Measurements from ENCODE around the gene MEIS1. TPM values are rescaled to one million over a fixed set of nuclear protein-coding genes. Genes with fewer than 3 reads are reported as not detected.

The MEIS1 gene
- total RNA-seq, 1 experiment from 2014 or later: not detected

DNA sequence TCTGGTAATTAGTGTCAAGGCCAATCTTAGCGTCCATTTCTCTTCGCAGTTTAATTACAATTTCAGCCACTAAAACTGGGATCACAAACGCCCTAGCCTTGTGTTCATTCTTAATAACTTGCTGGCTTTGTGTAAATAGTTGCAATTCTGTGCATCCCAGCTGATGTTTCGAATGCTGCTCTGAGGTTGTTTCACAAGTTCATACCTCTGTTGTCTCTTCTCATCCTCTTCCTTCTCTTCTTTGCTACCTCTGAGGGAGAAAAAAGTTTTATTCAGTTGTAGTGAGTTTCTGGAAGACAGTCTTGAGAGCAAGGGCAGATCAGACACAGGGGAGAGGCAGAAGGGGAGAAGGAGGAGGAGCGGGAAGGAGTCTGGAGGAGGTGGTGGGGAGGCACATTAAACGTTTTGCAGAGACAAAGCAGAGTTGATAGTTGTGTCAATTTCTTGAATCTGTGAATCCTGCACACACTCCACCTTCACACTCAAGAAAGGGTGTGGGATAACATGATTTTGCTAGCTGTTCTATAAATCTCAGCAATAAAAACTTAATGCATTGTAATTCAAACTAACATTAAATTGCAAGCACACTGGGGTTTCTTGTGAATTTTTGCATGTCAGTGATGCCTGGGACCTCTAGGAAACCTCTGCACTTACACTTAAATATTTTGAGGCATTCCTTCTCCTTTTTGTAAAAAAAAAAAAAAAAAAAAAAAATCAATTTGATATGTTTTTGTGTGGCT lies 6.8 kb downstream of the MEIS1 start:
- in situ Hi-C loops (cut with HindIII; ENCODE audit: low sequenced_read_pairs): no loop called here
- DNase-seq (ENCODE audit: low spot score): peak; percentile 56

DNA sequence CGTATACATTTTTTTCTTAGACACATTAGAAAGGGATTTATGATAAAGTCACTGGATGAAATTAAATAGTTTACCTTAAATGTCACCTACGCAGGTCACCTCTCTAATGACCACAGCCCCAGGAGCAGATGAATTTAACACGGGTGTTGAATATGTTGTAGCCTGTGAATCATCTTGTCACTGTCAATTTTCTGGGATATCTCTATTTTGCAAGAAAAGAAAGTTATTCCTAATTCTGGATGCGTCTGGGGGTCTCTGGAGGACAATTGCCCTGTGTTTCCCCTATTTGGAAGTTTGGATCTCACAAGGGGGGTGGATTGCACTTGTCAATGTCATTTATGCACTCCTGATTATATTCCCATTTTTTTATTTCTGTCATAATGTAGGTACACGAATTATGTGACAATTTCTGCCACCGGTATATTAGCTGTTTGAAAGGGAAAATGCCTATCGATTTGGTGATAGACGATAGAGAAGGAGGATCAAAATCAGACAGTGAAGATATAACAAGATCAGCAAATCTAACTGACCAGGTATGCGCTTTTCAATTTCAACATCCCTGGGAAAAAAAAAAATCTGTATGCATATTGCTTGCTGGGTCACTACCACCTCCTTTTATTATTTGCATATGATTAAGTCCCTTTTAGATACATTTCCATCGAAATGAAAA lies 7.7 kb downstream of the MEIS1 start:
- no peak for DNase-seq (ENCODE audit: low spot score)
- in situ Hi-C loops (cut with HindIII; ENCODE audit: low sequenced_read_pairs): no loop called here

DNA sequence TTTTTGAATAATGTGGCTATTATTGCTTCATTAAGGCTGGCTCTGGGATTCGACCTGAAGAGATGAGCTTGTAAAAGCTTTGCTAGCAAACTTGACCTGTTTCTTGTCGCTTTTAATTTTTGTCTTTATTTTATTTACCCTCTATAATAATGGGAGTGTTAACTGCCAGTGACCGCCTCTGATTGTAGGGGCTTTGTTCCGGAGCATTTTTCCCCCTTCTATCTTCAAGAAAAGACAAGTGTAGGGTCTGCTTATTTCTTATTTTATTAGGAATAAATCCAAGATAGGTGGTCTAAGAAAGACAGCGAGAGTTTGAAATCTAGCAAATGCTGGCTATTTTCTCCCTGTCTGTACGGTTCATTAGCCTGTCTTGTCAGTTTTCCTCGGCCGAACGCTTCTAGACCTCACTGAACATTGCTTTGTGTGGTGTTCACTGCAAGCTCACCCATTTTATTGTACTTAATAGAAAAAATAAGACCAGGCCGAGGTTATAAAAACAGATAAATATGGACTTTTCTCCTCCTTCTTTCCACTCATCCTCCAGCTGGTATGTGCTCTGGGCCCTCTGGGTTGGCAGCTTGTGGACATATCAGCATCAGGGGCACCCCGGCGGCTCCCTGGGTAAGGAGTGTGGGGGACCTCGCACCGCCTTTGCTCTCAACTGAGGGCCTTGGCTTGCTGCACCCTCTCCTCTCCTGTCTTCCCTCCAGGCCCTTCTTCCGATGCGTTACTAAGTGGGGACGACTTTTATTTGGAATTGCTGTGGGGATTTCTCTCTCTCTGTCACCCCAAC lies 8.5 kb downstream of the MEIS1 start:
- in situ Hi-C loops (cut with HindIII; ENCODE audit: low sequenced_read_pairs): no loop called here
- peak; percentile 58 for DNase-seq (ENCODE audit: low spot score)

DNA sequence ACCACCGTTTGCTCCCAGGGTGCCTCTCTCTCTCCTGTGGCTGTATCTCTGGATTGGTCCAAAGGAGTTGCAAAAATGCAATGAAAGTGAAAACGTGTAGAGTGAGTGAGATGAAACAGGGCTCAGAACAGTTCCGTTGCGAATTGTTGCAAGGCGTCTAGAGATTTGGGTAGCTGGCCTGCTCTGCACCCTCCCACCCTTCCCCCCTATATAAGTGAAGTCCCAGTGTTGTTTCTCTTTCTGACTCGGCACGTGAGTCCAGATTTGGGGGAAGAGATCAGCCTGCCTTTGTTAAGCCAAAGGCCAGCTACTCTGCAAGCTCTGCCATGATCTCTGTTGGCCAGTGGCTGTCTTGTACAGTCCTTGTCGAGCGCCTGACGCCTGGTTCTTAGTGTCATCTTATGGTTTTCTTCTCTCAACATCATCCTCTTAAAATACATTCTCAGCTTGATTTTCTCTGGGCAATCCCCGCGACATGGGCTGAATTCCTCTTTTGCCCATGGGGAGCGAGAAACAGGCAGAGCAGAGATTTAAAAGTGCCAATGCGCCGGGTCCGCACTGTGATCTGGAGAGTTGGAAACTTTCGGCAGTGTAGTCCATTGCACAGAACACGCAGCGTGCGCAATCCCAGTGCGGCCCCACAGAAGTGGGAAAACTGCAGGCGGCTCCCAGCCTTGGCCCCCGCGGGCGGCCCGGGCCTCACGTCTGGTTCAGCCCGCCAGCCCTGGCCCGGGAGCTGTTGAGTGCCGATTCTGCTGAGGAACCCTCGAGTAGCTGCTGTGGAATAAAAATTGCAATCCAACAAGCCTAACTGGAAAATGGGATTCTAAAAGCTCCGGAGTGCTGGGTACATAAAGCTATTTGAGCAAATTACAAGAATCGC lies 9.3 kb downstream of the MEIS1 start:
- in situ Hi-C loops (cut with HindIII; ENCODE audit: low sequenced_read_pairs): no loop called here
- peak; percentile 52 for DNase-seq (ENCODE audit: low spot score)

DNA sequence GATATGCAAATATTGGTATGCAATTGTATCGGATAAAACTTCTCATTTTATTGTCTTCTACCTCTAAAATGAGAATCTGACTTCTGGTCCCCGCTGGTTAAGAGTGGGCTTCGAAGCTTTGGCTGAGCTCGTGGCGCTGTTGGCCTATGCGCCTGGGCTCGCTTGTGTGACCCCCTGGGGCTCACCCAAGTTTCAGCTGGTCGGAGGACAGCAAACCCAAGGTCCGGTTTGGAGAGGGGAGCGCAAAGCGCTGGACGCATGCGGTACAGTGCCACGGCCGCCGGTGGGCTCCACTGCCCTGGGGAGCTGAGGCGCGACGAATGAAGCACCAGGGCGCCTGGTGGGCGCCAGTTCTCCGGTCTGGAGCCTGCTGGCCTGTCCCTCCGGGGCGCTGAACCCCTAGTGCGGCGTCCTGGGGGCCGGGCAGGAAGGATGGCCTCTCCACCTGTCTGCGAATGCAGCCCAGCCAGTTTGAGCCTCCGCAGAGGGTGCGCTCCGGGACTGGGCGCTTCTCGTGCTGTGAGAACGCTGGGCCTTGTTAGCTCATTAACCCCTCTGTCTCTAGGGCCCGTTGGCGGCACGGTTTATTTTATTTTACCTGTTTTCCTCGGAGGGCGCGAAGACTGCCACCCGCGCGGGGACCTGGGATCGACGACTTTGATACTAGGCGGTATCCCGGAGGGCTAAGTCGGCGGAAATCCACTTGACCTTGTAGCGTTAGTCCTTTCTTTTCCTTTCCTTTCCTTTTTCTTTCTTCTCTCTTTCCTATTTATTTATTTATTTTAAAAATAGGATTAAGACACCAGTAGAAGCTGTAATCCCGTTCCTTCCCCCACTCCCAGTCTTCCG lies 10.4 kb downstream of the MEIS1 start:
- in situ Hi-C loops (cut with HindIII; ENCODE audit: low sequenced_read_pairs): no loop called here
- no peak for DNase-seq (ENCODE audit: low spot score)

DNA sequence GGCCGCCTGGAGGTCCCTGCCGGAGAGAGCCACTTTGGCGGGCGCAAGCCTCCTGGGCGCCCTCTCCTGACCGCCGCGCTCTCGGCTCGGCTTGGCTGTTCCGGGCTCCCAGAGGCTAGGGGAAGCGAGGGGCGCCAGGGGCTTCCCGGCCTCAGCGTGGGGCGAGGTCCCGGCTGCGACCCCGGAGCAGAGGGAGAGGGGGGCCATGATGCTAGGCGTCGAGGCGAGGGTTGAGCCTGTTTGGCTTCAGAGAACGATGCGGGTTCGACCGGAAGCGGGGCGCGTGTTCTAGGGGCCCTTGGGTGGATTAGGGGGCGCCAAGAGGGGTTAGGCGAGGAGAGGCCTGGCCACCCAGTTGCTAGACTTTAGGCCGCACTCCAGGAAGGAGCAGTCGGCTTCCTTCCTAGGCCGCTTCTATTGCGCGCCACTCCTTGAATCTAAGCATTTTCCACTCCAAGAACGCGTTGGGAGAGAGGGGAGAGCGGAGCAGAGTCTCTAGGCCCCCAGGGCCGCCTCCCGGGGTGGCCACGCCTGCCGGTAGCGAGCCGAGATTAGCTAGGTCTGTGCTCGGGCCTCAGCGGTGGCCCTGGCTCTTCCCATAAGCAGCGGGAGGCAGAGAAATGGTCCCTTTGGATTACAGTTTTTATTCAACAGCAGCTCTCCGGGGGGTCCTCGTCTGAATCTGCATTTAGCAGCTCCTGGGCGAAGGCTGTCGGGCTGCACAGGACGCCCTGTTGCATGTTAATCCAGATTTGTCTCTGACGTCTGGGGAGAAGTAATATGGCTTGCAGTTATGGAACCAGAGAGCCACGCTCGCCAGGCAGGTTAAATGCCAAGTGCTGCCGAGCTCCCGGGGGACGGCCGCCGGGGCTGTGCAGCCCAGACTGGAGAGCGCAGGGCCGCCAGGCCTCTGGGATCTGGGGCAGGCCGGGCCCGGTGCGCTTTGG lies 11.3 kb downstream of the MEIS1 start:
- peak; percentile 62 for DNase-seq (ENCODE audit: low spot score)
- in situ Hi-C loops (cut with HindIII; ENCODE audit: low sequenced_read_pairs): no loop called here

DNA sequence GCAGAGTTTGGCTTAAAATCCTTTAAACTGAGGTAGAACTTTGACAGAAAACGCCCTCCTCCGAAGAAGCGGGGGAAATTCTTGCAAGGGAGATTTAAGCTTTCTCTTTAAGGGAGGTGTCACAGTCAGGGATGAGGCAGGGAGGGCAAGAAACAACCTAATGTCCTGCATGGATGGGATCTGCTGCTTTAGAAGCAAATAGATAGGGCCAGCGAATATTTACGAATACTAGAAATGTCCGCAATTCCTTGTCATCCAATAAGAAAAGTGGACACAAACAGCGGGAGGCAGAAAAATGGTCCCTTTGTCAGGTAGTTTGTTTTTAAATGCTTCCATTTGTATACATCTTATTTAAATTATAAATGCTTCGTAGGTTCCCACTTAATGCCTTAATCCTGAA lies 12.0 kb downstream of the MEIS1 start:
- DNase-seq (ENCODE audit: low spot score): no peak
- in situ Hi-C loops (cut with HindIII; ENCODE audit: low sequenced_read_pairs): no loop called here

DNA sequence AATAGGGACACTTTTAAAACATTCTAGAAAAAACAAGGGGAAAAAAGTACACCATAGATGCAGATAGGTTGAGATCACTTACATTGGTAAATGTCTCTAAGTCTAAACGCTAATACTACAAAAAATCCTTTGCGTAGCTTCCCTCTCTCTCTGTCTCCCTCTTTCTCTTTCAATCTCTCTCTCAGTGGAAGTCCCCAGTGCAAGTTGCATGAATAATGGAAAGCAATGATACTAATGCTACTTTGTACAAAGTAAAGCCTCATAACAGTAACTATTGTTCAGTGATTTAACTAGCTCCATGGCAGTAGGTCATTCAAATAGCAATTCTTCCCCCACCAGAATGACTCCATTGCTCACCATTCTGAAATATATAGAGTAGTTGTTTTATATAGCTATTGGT lies 12.8 kb downstream of the MEIS1 start:
- in situ Hi-C loops (cut with HindIII; ENCODE audit: low sequenced_read_pairs): no loop called here
- no peak for DNase-seq (ENCODE audit: low spot score)

DNA sequence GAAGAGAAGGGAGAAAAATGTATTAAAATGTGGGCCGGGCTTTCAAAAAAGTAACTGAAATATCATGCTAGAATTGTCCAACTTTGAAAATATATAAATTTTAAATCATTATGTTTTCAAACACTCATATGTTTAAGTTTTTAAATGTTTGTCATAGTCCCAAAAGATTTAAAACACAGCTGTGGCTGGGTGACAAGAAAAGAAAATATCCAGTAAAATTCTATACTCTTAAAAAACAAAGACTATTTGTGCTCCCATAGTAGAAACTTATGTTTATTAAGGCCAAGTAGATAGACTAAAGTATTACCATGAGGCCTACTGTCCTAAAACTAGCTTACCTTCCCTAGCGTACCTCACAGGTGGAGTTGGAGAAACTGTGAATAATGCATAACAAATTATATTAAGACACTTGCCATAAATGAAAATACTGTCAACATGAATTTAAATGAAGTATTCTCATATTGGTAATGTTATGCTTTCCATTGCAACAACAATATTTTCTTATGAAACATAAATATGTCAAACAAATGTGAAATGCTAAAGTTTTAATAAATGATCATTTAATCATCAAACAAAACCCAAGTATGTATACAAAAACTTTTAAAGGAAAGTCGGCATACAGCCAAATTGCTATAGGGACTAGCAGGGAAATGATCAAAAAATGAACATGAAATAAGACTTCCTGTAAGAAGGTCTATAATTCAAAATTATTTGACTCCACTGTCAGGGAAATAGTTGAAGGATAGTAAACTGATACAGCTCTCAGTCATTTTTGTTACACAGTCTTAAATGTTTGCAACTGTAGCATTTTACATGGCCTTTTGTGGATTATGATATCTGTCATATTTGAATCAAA lies 13.4 kb downstream of the MEIS1 start:
- in situ Hi-C loops (cut with HindIII; ENCODE audit: low sequenced_read_pairs): no loop called here
- DNase-seq (ENCODE audit: low spot score): no peak

DNA sequence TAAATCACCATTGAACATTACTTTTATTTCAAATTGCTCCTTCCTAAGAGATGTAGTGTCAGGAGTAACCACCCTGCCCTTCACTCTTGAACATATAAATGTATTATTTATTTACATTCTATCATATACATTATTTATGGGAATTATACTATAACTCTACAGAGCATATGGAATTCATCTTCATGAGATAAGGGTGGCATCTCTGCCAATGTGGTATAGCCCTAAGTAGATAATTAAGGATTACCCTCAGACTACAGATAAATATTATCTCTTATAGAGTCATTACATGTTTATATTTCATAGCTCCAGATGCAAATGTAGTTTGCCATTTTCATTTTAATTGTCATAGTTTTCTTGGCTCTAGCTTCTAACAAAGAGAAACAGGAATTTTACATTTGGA lies 17.3 kb downstream of the MEIS1 start:
- DNase-seq (ENCODE audit: low spot score): no peak
- in situ Hi-C loops (cut with HindIII; ENCODE audit: low sequenced_read_pairs): no loop called here

DNA sequence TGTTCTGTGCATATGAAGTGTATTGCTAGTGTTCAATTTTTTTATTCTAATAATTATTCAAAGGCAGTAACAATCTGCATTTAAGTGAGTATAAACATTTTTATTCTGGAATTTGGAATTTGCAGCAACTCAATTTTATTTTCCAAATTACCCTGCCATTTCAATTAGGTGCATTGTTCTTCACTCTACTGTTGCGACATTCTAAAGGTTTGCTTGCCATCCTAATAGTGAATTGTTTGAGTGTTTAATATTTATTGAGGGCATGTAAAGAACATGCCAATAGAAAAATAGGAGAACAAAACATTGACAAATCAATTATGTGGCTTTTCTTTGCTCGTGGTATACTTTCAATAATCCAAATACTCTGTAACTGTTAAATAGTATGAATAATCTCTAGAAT lies 18.0 kb downstream of the MEIS1 start:
- in situ Hi-C loops (cut with HindIII; ENCODE audit: low sequenced_read_pairs): no loop called here
- no peak for DNase-seq (ENCODE audit: low spot score)

DNA sequence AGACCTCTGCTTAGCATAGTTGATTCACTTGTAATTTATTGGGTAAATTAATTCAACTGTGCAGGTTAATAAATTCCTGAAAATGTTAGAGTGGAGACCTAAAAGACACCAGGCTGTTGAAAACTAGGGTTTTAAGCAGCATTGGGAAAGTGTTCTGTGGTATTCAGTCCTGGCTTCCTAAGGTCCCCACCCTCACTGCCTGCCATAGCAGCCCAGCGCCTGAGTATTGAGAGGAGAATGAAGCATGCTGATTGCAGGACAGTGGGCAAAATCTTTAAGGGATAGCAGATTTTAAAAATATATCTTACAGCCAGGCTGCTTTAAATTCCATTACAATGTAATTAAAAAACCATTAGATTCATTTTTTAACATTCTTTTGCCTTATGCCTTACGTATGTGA lies 20.6 kb downstream of the MEIS1 start:
- in situ Hi-C loops (cut with HindIII; ENCODE audit: low sequenced_read_pairs): no loop called here

DNA sequence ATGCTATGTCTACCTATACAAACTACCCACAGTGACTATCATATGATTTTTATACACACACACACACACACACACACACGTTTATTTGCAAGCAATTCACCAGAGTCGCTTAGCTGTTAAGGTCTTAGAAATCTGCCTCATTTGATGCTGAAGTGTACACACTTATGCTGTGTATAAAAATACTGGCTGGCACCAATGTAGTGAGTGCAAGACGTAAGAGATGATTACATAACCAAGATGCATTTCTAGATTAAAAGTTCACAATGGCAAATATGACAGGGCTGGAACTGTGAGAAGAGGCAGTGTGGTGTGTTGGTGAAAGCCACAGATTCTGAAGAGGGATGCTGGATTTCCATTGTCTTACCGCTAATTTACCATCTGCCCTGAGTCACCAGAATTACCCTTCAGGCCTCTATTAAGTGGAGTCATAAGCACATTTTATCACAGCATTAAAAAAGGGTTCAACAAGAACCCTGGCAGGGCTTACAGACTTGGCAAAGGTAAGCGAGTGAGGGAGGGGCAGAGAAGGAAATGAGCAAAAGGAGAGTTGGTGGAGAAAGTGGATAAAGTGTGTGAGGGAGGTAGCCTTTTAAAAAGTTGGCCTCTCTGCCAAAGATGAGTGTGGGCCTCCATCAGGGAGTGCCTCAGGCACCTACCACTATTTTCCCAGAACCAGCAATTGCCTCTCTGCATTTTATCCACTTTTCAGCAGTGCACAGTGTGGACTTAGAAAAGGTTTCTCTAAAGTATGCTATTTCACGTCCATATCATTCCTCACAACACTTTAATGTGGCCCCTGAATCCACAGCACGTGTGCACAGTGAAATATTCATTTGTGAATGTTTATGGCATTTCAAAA lies 21.5 kb downstream of the MEIS1 start:
- DNase-seq (ENCODE audit: low spot score): no peak
- in situ Hi-C loops (cut with HindIII; ENCODE audit: low sequenced_read_pairs): no loop called here

More for the DNA sequence above, 20.6 kb downstream of the MEIS1 start:
- DNase-seq (ENCODE audit: low spot score): no peak

DNA sequence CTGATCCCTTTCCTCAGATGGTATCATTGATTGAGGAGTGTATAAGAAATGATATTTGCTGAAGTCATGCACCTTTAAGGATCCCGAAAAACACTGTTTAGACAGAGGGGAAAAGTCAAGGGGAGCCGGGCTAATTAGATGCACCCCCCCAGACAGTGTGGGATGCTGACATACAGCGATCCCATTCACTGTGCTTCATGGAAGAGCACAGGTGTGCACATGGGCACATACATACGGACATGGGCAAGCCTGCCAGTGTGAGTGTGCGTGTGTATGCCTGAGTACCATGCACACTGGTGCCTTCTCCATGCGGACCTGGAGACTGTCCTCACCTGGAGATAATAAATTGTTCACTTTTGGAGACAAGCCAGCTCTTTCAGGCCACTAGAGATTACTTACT lies 22.6 kb downstream of the MEIS1 start:
- in situ Hi-C loops (cut with HindIII; ENCODE audit: low sequenced_read_pairs): no loop called here
- no peak for DNase-seq (ENCODE audit: low spot score)

DNA sequence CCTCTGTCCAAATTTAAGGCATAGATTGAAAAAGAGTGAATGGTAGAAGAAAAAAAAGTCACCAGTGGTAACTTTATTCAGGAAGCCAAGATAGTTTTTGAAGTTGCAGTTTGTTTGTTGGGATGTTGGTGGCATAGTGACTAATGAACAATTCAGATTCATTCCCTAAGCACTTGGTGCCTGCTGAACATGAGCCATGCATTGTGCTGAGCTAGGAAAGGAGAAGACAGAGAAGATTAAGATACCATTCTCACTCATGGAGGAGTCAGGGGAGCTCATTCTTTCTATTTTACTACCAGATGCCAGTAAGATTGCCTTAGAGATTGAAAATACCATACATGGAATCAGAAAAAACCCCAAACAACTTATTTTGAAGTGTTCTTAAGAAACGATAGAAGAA lies 25.1 kb downstream of the MEIS1 start:
- in situ Hi-C loops (cut with HindIII; ENCODE audit: low sequenced_read_pairs): no loop called here
- no peak for DNase-seq (ENCODE audit: low spot score)

Data from G401 (cell line).